HCT116 (cell line): ENCODE results near the gene RAB8A. TPM values are rescaled to one million over a fixed set of nuclear protein-coding genes. Genes with fewer than 3 reads are reported as not detected.
A peak's percentile ranks its signal among the peaks of the same experiment; 100 is the strongest.

Experiments
- ATAC-seq: fragments of 200-7000 bp; cut with Tn5 transposase; 2 replicates; pipeline ENCODE4 v1.9.1; 2020; ENCODE audit warnings: mild to moderate bottlenecking, moderate library complexity
- BruUV-seq: library from RNA; stranded (reverse); fragments of 400-500 nt; replicated peaks from 2 replicates; lab custom pipeline; 2021; lab: Mats Ljungman, UMichigan
- CTCF ChIA-PET: fragments of 300-600 bp; sonication (Branson Sonifier 250); formaldehyde crosslinking; loops from one replicate; lab custom pipeline; 2021; ENCODE audit warnings: antibody characterized with exemption; lab: Charles Lee
- POLR2A ChIA-PET: fragments of 300-600, 350-600 bp; sonication (Branson Sonifier 250); formaldehyde crosslinking; loops from one replicate; lab custom pipeline; 2021; ENCODE audit warnings: antibody characterized with exemption; lab: Charles Lee
- RAD21 ChIA-PET, 2 experiments: fragments of 300-600 bp; sonication (Branson Sonifier 250); formaldehyde crosslinking; loops; one replicate each; lab custom pipeline; 2023; ENCODE audit warnings: low total read pairs in 2 of 2; ENCODE audit not compliant: uncharacterized antibody in 2 of 2, unreplicated experiment in 2 of 2, low non-redundant PET in 1 of 2; lab: Charles Lee
- DNase-seq: peaks from one replicate; pipeline ENCODE4 v3.0.0-alpha.2; 2010; ENCODE audit warnings: low read depth, low spot score
- H2AFZ ChIP-seq: fragments of 200-600 bp; shearing (Covaris generic), sonication (generic); 2 replicates; pipeline ENCODE4 v1.6.1; 2017; ENCODE audit warnings: low read depth, mixed run types, mixed read lengths, antibody characterized with exemption, low read length; ENCODE audit not compliant: poor library complexity, severe bottlenecking
- H3K27ac ChIP-seq: 2 replicates; pipeline ENCODE4 v1.5.1; 2012; ENCODE audit warnings: low read depth, low read length
- H3K27me3 ChIP-seq: fragments of 200-600 bp; sonication (generic); 2 replicates; pipeline ENCODE4 v1.6.1; 2016; ENCODE audit warnings: mixed run types, low read length, mixed read lengths; ENCODE audit not compliant: insufficient read depth
- H3K36me3 ChIP-seq, 2 experiments: fragments of 200-500 bp in 1 of 2; fragments of 200-600 bp in 1 of 2; sonication (Bioruptor generic) in 1 of 2; sonication (generic) in 1 of 2; 2 replicates each; pipeline versions ENCODE4 v1.5.1 to v1.6.1; 2014 to 2016; ENCODE audit warnings: low read length in 2 of 2, inconsistent platforms in 1 of 2, mixed read lengths in 1 of 2, mixed run types in 1 of 2; ENCODE audit not compliant: insufficient read depth in 2 of 2, control insufficient read depth in 1 of 2
- H3K4me1 ChIP-seq, 2 experiments: fragments of 200-600 bp in 1 of 2; sonication (generic) in 1 of 2; 2 replicates each; pipeline versions ENCODE4 v1.5.1 to v1.6.1; 2012 to 2017; ENCODE audit warnings: low read length in 2 of 2, inconsistent platforms in 1 of 2, mild to moderate bottlenecking in 1 of 2, mixed read lengths in 1 of 2, mixed run types in 1 of 2, moderate library complexity in 1 of 2; ENCODE audit not compliant: insufficient read depth in 2 of 2, control insufficient read depth in 1 of 2
- H3K4me2 ChIP-seq: fragments of 200-600 bp; sonication (generic); 2 replicates; pipeline ENCODE4 v1.6.1; 2017; ENCODE audit warnings: mixed run types, low read length, mixed read lengths
- H3K4me3 ChIP-seq, 2 experiments: fragments of 200-600 bp in 1 of 2; sonication (generic) in 1 of 2; replicated peaks in 1 of 2; 2 replicates each; pipeline ENCODE4 v1.5.1; 2011 to 2016; ENCODE audit warnings: low read length in 2 of 2, control low read depth in 1 of 2, low read depth in 1 of 2, mild to moderate bottlenecking in 1 of 2, mixed read lengths in 1 of 2, mixed run types in 1 of 2
- H3K79me2 ChIP-seq: fragments of 200-600 bp; sonication (generic); 2 replicates; pipeline ENCODE4 v1.6.1; 2017; ENCODE audit warnings: mild to moderate bottlenecking, mixed run types, low read length, moderate library complexity, mixed read lengths; ENCODE audit not compliant: insufficient read depth
- H3K9ac ChIP-seq: fragments of 200-600 bp; sonication (generic); 2 replicates; pipeline ENCODE4 v1.6.1; 2016; ENCODE audit warnings: low read length, mixed read lengths
- H3K9me2 ChIP-seq: fragments of 200-600 bp; sonication (generic), shearing (Covaris generic); 2 replicates; pipeline ENCODE4 v1.6.1; 2017; ENCODE audit warnings: mixed run types, mild to moderate bottlenecking, moderate library complexity; ENCODE audit not compliant: insufficient read depth
- H3K9me3 ChIP-seq, 2 experiments: fragments of 200-500 bp in 1 of 2; fragments of 200-600 bp in 1 of 2; sonication (Bioruptor generic) in 1 of 2; sonication (generic) in 1 of 2; 2 replicates each; pipeline ENCODE4 v1.6.1; 2014 to 2017; ENCODE audit warnings: low read length in 2 of 2, mixed read lengths in 2 of 2, inconsistent platforms in 1 of 2, low read depth in 1 of 2, mild to moderate bottlenecking in 1 of 2, mixed run types in 1 of 2, moderate library complexity in 1 of 2; ENCODE audit not compliant: control insufficient read depth in 1 of 2, insufficient read depth in 1 of 2
- H4K20me1 ChIP-seq: fragments of 200-600 bp; sonication (generic), shearing (Covaris generic); 2 replicates; pipeline ENCODE4 v1.6.1; 2017; ENCODE audit warnings: mixed run types, mild to moderate bottlenecking, moderate library complexity; ENCODE audit not compliant: insufficient read depth
- ATF3 ChIP-seq: IDR thresholded peaks from 2 replicates; pipeline ENCODE4 v1.6.1; 2012
- CEBPB ChIP-seq: IDR thresholded peaks from 2 replicates; pipeline ENCODE4 v1.6.1; 2012; ENCODE audit warnings: low read depth
- CTCF ChIP-seq, 3 experiments: fragments of 200-600 bp in 1 of 3; sonication (generic) in 1 of 3; IDR thresholded peaks in 2 of 3; conservative IDR thresholded peaks in 1 of 3; 2 replicates each; pipeline ENCODE4 v1.5.1; 2012 to 2017; ENCODE audit warnings: low read depth in 2 of 3, low read length in 2 of 3, antibody characterized with exemption in 1 of 3, borderline replicate concordance in 1 of 3, control low read depth in 1 of 3, mild to moderate bottlenecking in 1 of 3, mixed read lengths in 1 of 3, mixed run types in 1 of 3, moderate library complexity in 1 of 3; ENCODE audit not compliant: insufficient read depth in 1 of 3
- ELF1 ChIP-seq: IDR thresholded peaks from 2 replicates; pipeline ENCODE4 v1.6.1; 2012; ENCODE audit warnings: low read depth, borderline replicate concordance
- EZH2 ChIP-seq: fragments of 200-600 bp; sonication (generic); IDR thresholded peaks from 2 replicates; pipeline ENCODE4 v1.6.1; 2017; ENCODE audit warnings: antibody characterized with exemption, mixed run types
- EZH2phosphoT487 ChIP-seq: fragments of 200-600 bp; IDR thresholded peaks from 2 replicates; pipeline ENCODE4 v1.6.1; 2018; ENCODE audit warnings: antibody characterized with exemption, borderline replicate concordance
- FOSL1 ChIP-seq: IDR thresholded peaks from 2 replicates; pipeline ENCODE4 v1.6.1; 2012; ENCODE audit warnings: low read depth
- JUND ChIP-seq: IDR thresholded peaks from 2 replicates; pipeline ENCODE4 v1.6.1; 2012
- POLR2AphosphoS5 ChIP-seq: IDR thresholded peaks from 2 replicates; pipeline ENCODE4 v1.6.1; 2011; ENCODE audit warnings: mild to moderate bottlenecking, low read depth, low read length, moderate library complexity
- REST ChIP-seq: IDR thresholded peaks from 2 replicates; pipeline ENCODE4 v1.6.1; 2012; ENCODE audit warnings: low read depth
- SIN3A ChIP-seq: IDR thresholded peaks from 2 replicates; pipeline ENCODE4 v1.6.1; 2012; ENCODE audit warnings: low read depth
- SRF ChIP-seq: IDR thresholded peaks from 2 replicates; pipeline ENCODE4 v1.6.1; 2012; ENCODE audit warnings: low read depth
- TCF7L2 ChIP-seq: IDR thresholded peaks from 2 replicates; pipeline ENCODE4 v1.7.0; 2011; ENCODE audit warnings: borderline replicate concordance, inconsistent platforms; ENCODE audit not compliant: insufficient read depth, insufficient read length; ENCODE audit errors: extremely low read depth
- YY1 ChIP-seq: IDR thresholded peaks from 2 replicates; pipeline ENCODE4 v1.6.1; 2011; ENCODE audit warnings: low read length, low read depth, moderate library complexity, mild to moderate bottlenecking; ENCODE audit not compliant: insufficient replicate concordance; ENCODE audit errors: extremely low read depth
- ZFX ChIP-seq: fragments of 450-650 bp; IDR thresholded peaks from 2 replicates; pipeline ENCODE4 v1.6.1; 2017
- intact Hi-C: fragments of 100-400 bp; cut with micrococcal nuclease; formaldehyde crosslinking; loops from 2 replicates; pipeline ENCODE4 v1.10.0; 2022
- total RNA-seq: library from RNA; stranded (reverse); gene quantifications from one replicate; pipeline ENCODE4 v1.2.1, GENCODE V29; 2021; ENCODE audit not compliant: unreplicated experiment

Gene RAB8A
- total RNA-seq, 1 experiment from 2014 or later, result 116 TPM

- RAD21 ChIA-PET, result no interaction called here
- POLR2A ChIA-PET, result no interaction called here
- DNase-seq, result no peak
- H2AFZ ChIP-seq, result no peak overlapping the region
- no peaks in the 10 kb centered on the region for H3K27me3 ChIP-seq
- ATAC-seq, result peak; percentile 21; the same call in 1 of the 2 replicates
- intact Hi-C loops, result no loop called here
- H4K20me1 ChIP-seq, result no peaks in the 10 kb centered on the region
- no peak overlapping the region for H3K27ac ChIP-seq
- H3K79me2 ChIP-seq, result peaks cover 4% of the 10 kb centered on the region; the same call in 1 of the 2 replicates
- BruUV-seq, result no TSS peak
- TF ChIP-seq ATF3 (no peak), CEBPB (no peak), CTCF (IDR thresholded peaks at IDR 0.05 in 2 of 3, conservative IDR thresholded peaks at IDR 0.05 in 1 of 3; ENCODE audit: borderline replicate concordance in 1 of 3, insufficient read depth in 1 of 3, low read depth in 2 of 3, low read length in 2 of 3) (no peak), REST (no peak), EZH2phosphoT487 (no peak), POLR2AphosphoS5 (no peak), EZH2 (no peak), ELF1 (no peak), SIN3A (no peak), SRF (no peak), YY1 (no peak), TCF7L2 (no peak), ZFX (no peak), FOSL1 (no peak), JUND (no peak)
- peaks cover 44 to 59% of the 10 kb centered on the region in 2 experiments for H3K36me3 ChIP-seq
- no peaks in the 10 kb centered on the region for H3K9me3 ChIP-seq
- H3K4me2 ChIP-seq, result no peak overlapping the region
- no peaks in the 10 kb centered on the region for H3K9me2 ChIP-seq
- no peak overlapping the region for H3K4me3 ChIP-seq
- no peak overlapping the region for H3K9ac ChIP-seq
- H3K4me1 ChIP-seq, result no peaks in the 10 kb centered on the region
- CTCF ChIA-PET, result no interaction called here
These were observed 13.3 kb downstream of the RAB8A start for GRCh38 chr19:16124953-16125352.
